ENCODE measurements around the gene CCNL2.
A peak's percentile ranks its signal among the peaks of the same experiment; 100 is the strongest.
"Not testable (repeated sequence)": the region's sequence is repeated elsewhere in the genome, so short reads cannot be mapped to it uniquely, and the experiment has no call there.

Gene CCNL2

DNA sequence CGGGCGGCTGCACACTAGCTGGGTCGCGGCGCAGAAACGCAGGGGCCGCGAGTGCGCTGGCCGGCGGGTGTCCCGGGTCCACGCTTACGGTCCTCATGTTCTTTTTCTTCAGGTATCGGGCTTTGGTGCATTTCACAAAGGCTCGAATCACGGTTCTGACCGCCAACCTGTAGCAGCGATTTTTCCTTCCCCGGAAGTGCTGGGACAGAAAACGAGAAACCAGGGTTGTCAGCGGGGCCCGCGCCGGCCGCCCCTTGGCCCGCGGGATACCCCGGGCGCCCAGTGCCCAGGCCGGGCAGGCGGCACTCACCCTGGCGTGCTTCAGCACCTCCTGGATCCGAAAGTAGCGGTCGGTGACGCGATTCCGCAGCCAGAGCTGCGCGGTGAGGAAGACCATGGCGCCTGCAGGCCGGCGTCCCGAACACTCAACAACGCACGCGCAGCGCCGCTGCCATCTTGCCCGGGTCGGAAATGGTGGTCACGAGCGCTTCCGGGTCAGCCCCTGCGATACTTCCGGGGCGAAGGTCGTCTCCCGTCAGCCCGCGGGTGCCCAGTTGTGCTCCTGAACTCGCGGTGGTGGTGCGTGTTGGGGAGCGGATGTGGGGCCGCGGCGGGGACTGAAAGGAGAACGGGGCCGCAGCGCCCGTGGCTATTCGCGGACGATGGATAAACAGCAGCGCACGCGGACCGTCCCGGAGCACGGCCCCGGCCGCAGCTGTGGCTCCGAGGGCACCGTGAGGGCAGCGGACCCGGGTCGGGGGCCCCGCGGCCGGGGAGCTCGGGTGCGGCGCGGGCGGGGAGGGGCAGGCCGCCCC lies 7.9 kb upstream of the CCNL2 start, which contains the start of gene MRPL20:
TSS of gene MRPL20 (minus strand) at position 473 of the 815 bp plus-strand sequence. CDS start at position 397, 76 bp downstream.
- peak; percentile 34 for DNase-seq (ENCODE audit: low read depth)
- H3K4me3 ChIP-seq (ENCODE audit: control insufficient read depth, low read depth, low read length): peak within 1 kb of the TSS; percentile 87
- TF ChIP-seq, protein P1, sequence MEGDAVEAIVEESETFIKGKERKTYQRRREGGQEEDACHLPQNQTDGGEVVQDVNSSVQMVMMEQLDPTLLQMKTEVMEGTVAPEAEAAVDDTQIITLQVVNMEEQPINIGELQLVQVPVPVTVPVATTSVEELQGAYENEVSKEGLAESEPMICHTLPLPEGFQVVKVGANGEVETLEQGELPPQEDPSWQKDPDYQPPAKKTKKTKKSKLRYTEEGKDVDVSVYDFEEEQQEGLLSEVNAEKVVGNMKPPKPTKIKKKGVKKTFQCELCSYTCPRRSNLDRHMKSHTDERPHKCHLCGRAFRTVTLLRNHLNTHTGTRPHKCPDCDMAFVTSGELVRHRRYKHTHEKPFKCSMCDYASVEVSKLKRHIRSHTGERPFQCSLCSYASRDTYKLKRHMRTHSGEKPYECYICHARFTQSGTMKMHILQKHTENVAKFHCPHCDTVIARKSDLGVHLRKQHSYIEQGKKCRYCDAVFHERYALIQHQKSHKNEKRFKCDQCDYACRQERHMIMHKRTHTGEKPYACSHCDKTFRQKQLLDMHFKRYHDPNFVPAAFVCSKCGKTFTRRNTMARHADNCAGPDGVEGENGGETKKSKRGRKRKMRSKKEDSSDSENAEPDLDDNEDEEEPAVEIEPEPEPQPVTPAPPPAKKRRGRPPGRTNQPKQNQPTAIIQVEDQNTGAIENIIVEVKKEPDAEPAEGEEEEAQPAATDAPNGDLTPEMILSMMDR (IDR thresholded peaks at IDR 0.05; ENCODE audit: control insufficient read depth, insufficient read depth, low read depth, low read length, missing control alignments): no peak

DNA sequence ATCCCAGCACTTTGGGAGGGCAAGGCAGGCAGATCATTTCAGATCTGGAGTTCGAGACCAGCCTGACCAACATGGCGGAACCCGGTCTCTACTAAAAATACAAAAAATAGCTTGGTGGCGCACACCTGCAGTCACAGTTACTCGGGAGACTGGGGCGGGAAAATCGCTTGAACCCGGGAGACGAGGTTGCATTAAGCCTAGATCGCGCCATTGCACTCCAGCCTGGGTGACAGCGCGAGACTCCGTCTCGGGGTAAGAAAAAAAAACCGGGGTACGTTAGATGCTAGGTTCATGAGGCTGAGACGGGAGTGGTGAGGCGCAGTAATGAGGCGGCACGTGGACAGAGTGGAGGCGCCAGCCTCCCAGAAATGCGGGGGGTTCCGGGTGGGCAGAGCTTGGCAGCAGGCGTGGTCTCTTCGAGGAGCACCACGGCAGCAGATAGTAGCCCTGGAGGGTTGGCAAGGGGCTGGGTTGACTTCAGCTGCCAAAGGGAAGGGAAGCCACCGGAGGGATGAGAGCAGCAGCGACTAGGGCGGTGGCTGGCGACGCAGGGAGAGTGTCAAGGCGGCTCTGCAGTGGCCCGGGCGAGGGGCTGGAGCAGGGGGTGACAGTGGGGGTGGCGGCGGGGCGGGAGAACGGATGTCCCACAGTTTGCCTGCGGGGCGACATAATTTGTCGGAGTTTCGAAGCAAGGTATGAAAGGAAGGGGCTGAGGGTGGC lies 7.1 kb upstream of the CCNL2 start:
- H3K4me3 ChIP-seq (ENCODE audit: control insufficient read depth, low read depth, low read length): peak overlapping the region; percentile 87
- TF ChIP-seq, protein P1 (IDR thresholded peaks at IDR 0.05; ENCODE audit: control insufficient read depth, insufficient read depth, low read depth, low read length, missing control alignments): no peak
- no peak for DNase-seq (ENCODE audit: low read depth)

DNA sequence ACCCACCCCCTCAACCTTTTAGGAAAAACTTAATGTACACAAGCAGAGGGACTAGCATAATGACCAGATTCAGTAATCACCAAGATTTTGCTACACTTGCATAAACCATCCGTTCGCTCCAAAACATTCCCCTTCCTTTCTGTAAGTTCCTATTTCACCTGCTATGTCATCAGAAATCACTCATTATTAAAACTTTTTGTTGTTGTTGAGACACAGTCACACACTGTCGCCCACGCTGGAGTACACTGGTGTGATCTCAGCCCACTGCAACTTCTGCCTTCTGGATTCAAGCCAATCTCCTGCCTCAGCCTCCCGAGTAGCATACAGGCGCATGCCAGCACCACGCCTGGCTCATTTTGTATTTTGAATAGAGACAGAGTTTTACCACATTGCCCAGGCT lies 4.5 kb upstream of the CCNL2 start:
- DNase-seq (ENCODE audit: low read depth): no peak
- TF ChIP-seq, protein P1 (IDR thresholded peaks at IDR 0.05; ENCODE audit: control insufficient read depth, insufficient read depth, low read depth, low read length, missing control alignments): no peak
- H3K4me3 ChIP-seq (ENCODE audit: control insufficient read depth, low read depth, low read length): no peak overlapping the region

DNA sequence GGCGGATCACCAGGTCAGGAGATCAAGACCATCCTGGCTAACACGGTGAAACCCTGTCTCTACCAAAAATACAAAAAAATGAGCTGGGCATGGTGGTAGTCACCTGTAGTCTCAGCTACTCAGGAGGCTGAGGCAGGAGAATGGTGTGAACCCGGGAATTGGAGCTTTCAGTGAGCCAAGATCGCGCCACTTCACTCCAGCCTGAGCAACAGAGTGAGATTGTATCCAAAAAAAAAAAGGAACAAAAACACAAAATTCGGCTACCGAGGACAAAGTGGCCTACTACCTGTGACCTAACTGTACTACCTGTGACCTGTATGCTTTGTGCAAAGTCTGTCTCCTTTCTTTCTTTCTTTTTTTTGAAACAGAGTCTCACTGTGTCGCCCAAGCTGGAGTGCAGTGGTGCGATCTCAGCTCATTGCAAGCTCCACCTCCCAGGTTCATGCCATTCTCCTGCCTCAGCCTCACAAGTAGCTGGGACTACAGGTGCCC lies 3.8 kb upstream of the CCNL2 start:
- not testable (repeated sequence) for H3K4me3 ChIP-seq (ENCODE audit: control insufficient read depth, low read depth, low read length); DNase-seq (ENCODE audit: low read depth)

DNA sequence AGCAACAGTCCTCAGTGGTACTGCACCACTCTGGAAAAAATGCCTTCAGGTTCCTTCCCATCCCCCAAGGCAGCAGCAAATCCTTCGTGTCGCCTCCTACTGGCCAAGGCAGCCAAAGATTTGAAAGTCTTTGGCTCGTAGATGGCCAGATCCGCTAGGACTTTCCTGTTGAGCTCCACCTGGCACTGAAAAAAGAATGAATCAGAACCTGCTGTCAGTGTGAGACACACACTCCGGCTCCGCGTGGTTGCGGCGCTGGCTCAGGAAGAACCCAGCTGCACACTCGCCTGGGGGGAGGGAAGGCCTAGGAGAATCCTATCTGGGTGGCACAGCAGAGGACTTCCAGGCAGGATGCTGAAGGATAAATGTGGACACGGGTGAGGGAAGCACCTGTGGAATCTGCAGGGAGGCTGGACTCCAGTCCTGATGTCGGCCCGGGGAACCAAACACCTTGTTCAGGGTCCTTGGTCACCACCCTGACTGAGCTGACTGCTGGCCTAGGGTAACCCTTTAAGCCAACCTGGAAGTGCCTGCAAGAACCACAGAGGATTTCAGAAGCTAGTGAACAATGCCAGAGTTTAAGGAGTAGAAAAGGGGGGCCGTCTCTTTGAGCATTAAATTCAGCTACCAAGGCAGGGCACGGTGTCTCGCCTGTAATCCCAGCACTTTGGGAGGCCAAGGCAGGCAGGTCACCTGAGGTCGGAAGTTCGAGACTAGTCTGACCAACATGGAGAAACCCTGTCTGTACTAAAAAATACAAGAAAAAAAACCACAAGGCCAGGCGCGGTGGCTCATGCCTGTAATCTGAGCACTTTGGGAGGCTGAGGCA lies 3.2 kb upstream of the CCNL2 start:
- TF ChIP-seq, protein P1 (IDR thresholded peaks at IDR 0.05; ENCODE audit: control insufficient read depth, insufficient read depth, low read depth, low read length, missing control alignments): peak; percentile 80
- DNase-seq (ENCODE audit: low read depth): peak; percentile 18
- no peak overlapping the region for H3K4me3 ChIP-seq (ENCODE audit: control insufficient read depth, low read depth, low read length)

DNA sequence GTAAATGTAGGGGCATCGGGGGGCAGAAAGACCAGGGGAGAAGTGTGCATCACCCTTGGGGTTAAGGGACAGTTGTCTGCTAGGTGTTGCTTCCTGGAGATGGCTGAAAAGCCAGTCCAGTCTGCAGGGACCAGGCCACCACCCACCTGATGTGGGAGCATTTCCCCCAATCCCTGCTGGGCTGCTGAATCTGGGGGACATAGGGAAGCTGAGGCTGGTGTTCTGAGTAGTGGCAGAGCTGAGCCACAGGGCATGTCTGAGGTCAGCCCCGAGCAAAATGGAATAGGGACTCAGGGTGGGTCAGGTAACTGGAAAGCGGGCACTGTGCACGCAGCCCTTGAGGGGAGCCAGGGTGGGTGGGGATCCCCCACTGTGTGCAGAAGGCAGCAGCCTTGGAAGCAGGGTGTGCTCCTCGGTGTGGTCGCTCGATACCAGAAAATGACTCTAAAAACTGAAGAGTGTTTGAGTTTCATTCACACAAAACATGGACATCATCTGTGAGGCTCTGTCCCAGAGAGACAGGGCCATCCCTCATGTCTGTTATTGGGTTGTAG lies 2.4 kb upstream of the CCNL2 start:
- TF ChIP-seq, protein P1 (IDR thresholded peaks at IDR 0.05; ENCODE audit: control insufficient read depth, insufficient read depth, low read depth, low read length, missing control alignments): no peak
- DNase-seq (ENCODE audit: low read depth): no peak
- no peak overlapping the region for H3K4me3 ChIP-seq (ENCODE audit: control insufficient read depth, low read depth, low read length)

Measured in AG09309 (cell line).